ENCODE data around the gene THSD4. TPM values are rescaled to one million over a fixed set of nuclear protein-coding genes. Genes with fewer than 3 reads are reported as not detected.

Gene THSD4
- total and polyA plus RNA-seq, 2 of the 4 experiments (the other 2 are of a cell fraction): 25.5 to 31.1 TPM

DNA sequence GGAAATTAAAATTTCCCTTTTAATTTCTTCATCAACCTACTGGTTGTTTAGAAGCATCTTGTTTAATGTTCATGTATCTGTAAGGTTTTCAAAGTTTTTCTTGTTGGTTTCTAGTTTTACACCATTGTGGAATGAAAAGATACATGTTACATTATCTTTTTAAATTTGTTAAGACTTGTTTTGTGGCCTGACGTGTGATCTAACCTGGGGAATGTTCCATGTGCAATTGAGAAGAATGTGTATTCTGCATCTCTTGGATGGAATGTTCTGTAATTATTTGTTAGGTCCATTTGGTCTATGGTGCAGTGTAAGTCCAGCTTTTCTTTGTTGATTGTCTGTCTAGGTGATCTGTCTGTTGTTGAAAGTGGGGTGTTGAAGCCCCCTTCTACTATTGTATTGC, 45.7 kb downstream of the THSD4 start:
- no peak overlapping the region for H4K5ac ChIP-seq (ENCODE audit: low read depth, low read length)
- no peak overlapping the region for H3K18ac ChIP-seq (ENCODE audit: low read depth, low read length)
- peaks cover 6 to 14% of the 10 kb centered on the region in 2 experiments; a peak in 3 of 4 replicates for H3K79me1 ChIP-seq (ENCODE audit: low read depth in 1 of 2, low read length in 2 of 2)
- H3K56ac ChIP-seq (ENCODE audit: extremely low read depth, insufficient read depth, low read length): no peak overlapping the region
- H4K20me1 ChIP-seq (ENCODE audit: insufficient read depth, low read length): no peaks in the 10 kb centered on the region
- H3K27ac ChIP-seq (ENCODE audit: insufficient read depth, low read length): no peak overlapping the region
- no peak overlapping the region for H2BK20ac ChIP-seq (ENCODE audit: low read depth, low read length)
- H4K91ac ChIP-seq (ENCODE audit: insufficient read depth, low read depth, low read length): no peak overlapping the region
- no peaks in the 10 kb centered on the region; the same call in 1 of the 2 replicates for H3K9me3 ChIP-seq (ENCODE audit: control insufficient read depth, insufficient read depth, low read length)
- ChIA-PET POLR2A (ENCODE audit: unreplicated experiment) (no interaction called here), CTCF (no interaction called here)
- no peak for DNase-seq
- H3K14ac ChIP-seq (replicated peaks; ENCODE audit: low read depth, low read length): no peak overlapping the region
- TF ChIP-seq NFE2L2 (IDR thresholded peaks at IDR 0.05; ENCODE audit: low read depth, low read length) (no peak), RAD21 (IDR thresholded peaks at IDR 0.05; ENCODE audit: low read length) (no peak), RCOR1 (IDR thresholded peaks at IDR 0.05; ENCODE audit: insufficient replicate concordance, low read length) (no peak)
- no peak overlapping the region for H3K23ac ChIP-seq (ENCODE audit: low read depth, low read length)
- H3K4me2 ChIP-seq (ENCODE audit: low read depth, low read length): no peak overlapping the region
- no peak overlapping the region for H3K4me3 ChIP-seq (ENCODE audit: insufficient read depth, low read depth, low read length)
- H3K36me3 ChIP-seq (ENCODE audit: control insufficient read depth, insufficient read depth, low read length): peaks cover 4% of the 10 kb centered on the region; the same call in 1 of the 2 replicates
- H2BK120ac ChIP-seq (ENCODE audit: low read depth, low read length): no peak overlapping the region
- H2BK15ac ChIP-seq (ENCODE audit: low read depth, low read length): no peak overlapping the region
- no peaks in the 10 kb centered on the region for H3K9me1 ChIP-seq (ENCODE audit: insufficient read depth, low read length)
- H3K27me3 ChIP-seq (ENCODE audit: control insufficient read depth, insufficient read depth, low read length): no peaks in the 10 kb centered on the region
- no peak overlapping the region for H3K9ac ChIP-seq (ENCODE audit: low read depth, low read length)
- H2AK9ac ChIP-seq (replicated peaks; ENCODE audit: low read depth, low read length, poor library complexity): no peak overlapping the region
- no peak overlapping the region for H4K8ac ChIP-seq (ENCODE audit: low read depth in 2 of 2, low read length in 2 of 2)
- no peak overlapping the region for H2BK5ac ChIP-seq (ENCODE audit: low read depth, low read length, poor library complexity, severe bottlenecking)
- H3K4me1 ChIP-seq (ENCODE audit: control insufficient read depth, insufficient read depth, low read length): 0 out of 2 replicates have a peak, but pooled peaks cover 1% of the 10 kb centered on the region
- no TSS peak for BruUV-seq (replicated peaks)
- intact Hi-C loops (cut with micrococcal nuclease) (no loop called here), in situ Hi-C loops (cut with MboI; ENCODE audit: low sequenced_read_pairs) (no loop called here), dilution Hi-C loops (cut with HindIII; ENCODE audit: low sequenced_read_pairs, unreplicated experiment) (no loop called here)
- H2AFZ ChIP-seq (replicated peaks; ENCODE audit: low read length, poor library complexity): no peak overlapping the region
- no peak for ATAC-seq (ENCODE audit: low read depth)
- H2AK5ac ChIP-seq (ENCODE audit: low read depth, low read length): no peak overlapping the region
- no CpG with 5 or more reads among the region's 1 CpG for WGBS, 2 experiments (ENCODE audit: extremely low coverage in 2 of 2, insufficient read length in 1 of 2)
- H3K4ac ChIP-seq (ENCODE audit: low read depth, low read length): no peak overlapping the region

Measured in IMR-90 (cell line).